ENCODE results near the gene KRTAP10-8.

Gene KRTAP10-8

GRCh38 chr21:44576025-44576420, 35.9 kb upstream of the KRTAP10-8 start:
- TF ChIP-seq ZNF248 (tag by site-specific recombination; IDR thresholded peaks at IDR 0.05) (no peak), HOXA7 (CRISPR knock-in tag; IDR thresholded peaks at IDR 0.05; ENCODE audit: borderline replicate concordance) (no peak), PRDM1 (tag by site-specific recombination; IDR thresholded peaks at IDR 0.05) (no peak), ZNF791 (tag by site-specific recombination; IDR thresholded peaks at IDR 0.05) (no peak), ZNF280C (tag by site-specific recombination; IDR thresholded peaks at IDR 0.05) (no peak), ZNF311 (tag by site-specific recombination; IDR thresholded peaks at IDR 0.05; ENCODE audit: borderline replicate concordance) (no peak), ZNF23 (tag by site-specific recombination; IDR thresholded peaks at IDR 0.05; ENCODE audit: borderline replicate concordance) (no peak), ZNF571 (tag by site-specific recombination; IDR thresholded peaks at IDR 0.05) (no peak), ZNF530 (tag by site-specific recombination; IDR thresholded peaks at IDR 0.05; ENCODE audit: low read depth) (no peak), ZNF600 (tag by site-specific recombination; IDR thresholded peaks at IDR 0.05) (no peak), ZNF645 (tag by site-specific recombination; IDR thresholded peaks at IDR 0.05) (no peak), GLIS2 (tag by site-specific recombination; IDR thresholded peaks at IDR 0.05) (no peak), ZBTB10 (tag by site-specific recombination; IDR thresholded peaks at IDR 0.05) (no peak), ZNF292 (tag by site-specific recombination; IDR thresholded peaks at IDR 0.05; ENCODE audit: borderline replicate concordance, low read depth) (no peak), ZNF394 (tag by site-specific recombination; IDR thresholded peaks at IDR 0.05; ENCODE audit: borderline replicate concordance) (no peak), GLI2 (tag by site-specific recombination; IDR thresholded peaks at IDR 0.05; ENCODE audit: borderline replicate concordance, low read depth) (no peak), ZNF513 (tag by site-specific recombination; IDR thresholded peaks at IDR 0.05) (no peak), EGR2 (tag by site-specific recombination; IDR thresholded peaks at IDR 0.05; ENCODE audit: low read depth) (no peak)
- CTCF ChIA-PET = interaction anchor here (0.7 kb wide), 1 partner anchor 562 kb away, joined by 4 read pairs; no protein-coding TSS in a partner anchor

More at GRCh38 chr21:44576025-44576420, 35.9 kb upstream of the KRTAP10-8 start:
- Histone ChIP-seq H3K4me3 (ENCODE audit: low read depth, low read length) (no peak overlapping the region), H3K36me3 (ENCODE audit: control insufficient read depth in 2 of 2, insufficient read depth in 1 of 2, low read length in 2 of 2) (no peaks in the 10 kb centered on the region), H3K4me1 (ENCODE audit: control insufficient read depth, insufficient read depth, low read length) (no peaks in the 10 kb centered on the region), H3K27ac (ENCODE audit: extremely low read depth, low read depth, low read length) (no peak overlapping the region), H3K9me3 (ENCODE audit: control insufficient read depth, insufficient read depth, low read depth, low read length) (no peaks in the 10 kb centered on the region)
- POLR2A ChIA-PET = no interaction called here

All from HEK293 (cell line).